IPS-NIHi7 (cell line): ENCODE results near the gene KCNJ9.
"Not testable (repeated sequence)": the region's sequence is repeated elsewhere in the genome, so short reads cannot be mapped to it uniquely, and the experiment has no call there.

ENCODE experiments used
- DNase-seq: peaks from one replicate; pipeline ENCODE4 v3.0.0; 2012; ENCODE audit warnings: mixed read lengths; ENCODE audit errors: extremely low spot score

KCNJ9 gene

DNA sequence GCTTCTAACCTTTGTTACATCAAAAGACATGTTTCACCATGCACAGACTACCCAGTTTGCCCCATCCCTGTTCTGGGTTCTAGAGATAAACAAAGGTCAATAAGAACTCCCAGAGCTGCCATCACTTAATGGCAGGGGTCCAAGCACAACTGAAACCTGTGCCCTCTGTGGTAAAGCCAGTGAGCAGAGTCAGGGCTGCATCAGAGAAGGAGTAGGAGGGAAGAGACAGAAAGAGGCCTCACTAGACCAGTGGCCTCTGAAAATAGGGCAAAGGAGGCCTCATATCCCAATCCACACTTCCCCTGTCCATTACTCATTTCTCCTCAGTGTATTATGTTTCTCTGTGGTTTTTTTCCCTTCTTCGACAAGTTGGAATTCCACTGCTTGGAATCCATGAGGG is 44.4 kb downstream of the KCNJ9 start:
- DNase-seq: no peak

GRCh38 chr1:160126342-160126741 is 45.0 kb downstream of the KCNJ9 start:
- DNase-seq: not testable (repeated sequence)

GRCh38 chr1:160127381-160127780 is 46.0 kb downstream of the KCNJ9 start:
- no peak for DNase-seq

DNA sequence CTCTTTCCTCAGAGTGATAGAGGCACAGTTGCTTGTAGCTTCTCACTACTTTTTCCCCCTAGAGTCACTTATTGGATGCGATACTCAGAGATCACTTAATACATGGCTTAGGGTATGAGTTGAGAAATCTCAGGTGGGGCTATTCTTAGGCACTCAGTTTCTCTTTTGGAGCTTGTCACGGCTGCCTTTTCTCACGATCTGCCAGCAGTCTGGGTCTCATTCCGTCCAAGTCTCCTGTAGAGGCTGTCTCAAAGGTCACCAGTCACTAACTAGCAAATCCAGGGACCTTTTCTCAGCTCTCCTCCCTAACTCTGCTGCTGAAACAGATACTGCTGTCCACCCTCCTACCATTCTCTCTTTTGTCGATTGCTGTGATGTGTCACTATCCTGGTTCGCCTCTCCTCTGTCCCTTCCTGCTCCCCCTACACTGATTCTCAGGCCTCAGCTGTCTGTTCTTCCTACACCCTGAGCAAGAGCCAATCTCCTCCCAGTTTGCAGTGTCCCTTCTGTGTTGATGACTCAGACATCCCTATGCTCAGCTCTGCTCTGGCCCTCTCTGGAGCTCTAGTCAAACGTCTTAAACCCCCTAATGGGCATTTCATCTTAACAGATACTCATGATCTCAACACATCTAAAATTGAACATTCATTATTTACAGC is 46.7 kb downstream of the KCNJ9 start:
- DNase-seq: no peak

- DNase-seq: no peak
Observed at GRCh38 chr1:160128636-160129035, 47.3 kb downstream of the KCNJ9 start.

GRCh38 chr1:160129046-160129445 is 47.7 kb downstream of the KCNJ9 start:
- DNase-seq: no peak

GRCh38 chr1:160129558-160129957 is 48.2 kb downstream of the KCNJ9 start:
- DNase-seq: no peak

GRCh38 chr1:160129966-160130365 is 48.6 kb downstream of the KCNJ9 start:
- DNase-seq: no peak

DNA sequence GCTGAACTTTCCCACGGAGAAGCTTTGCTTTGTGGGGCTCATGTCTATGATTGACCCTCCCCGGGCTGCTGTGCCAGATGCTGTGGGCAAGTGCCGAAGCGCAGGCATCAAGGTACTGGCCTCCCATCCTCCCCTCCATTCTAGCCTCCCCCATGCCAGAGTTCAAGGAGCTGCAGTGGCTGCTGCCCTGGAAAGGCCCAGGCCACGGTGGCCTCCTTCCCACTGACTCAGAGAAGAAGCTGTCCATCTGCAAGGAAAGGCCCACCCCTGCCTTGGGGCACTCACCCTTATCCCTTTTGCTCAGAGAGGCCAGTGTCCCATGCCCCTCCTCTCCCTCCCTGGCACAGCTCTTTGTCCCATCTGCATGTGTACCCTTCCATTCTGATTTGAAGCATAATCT is 49.1 kb downstream of the KCNJ9 start:
- no peak for DNase-seq

DNA sequence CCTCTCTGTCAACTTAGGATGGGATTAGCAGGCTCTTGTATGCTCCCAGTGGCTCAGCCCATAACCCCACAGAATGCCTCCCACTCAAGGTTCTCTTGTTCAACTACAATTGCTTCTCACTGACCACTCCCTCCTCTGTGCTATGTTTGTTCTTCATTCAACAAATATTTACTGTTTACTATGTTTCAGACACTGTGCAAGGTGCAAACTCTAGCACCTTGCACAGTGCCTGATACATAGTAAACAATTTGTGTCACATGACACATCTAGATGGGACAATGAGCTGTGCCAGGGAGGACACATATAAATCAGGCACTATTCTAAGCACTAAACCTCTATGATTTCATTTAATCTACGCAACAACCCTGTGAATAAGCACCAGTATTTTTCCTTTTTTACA is 49.6 kb downstream of the KCNJ9 start:
- DNase-seq: no peak

DNA sequence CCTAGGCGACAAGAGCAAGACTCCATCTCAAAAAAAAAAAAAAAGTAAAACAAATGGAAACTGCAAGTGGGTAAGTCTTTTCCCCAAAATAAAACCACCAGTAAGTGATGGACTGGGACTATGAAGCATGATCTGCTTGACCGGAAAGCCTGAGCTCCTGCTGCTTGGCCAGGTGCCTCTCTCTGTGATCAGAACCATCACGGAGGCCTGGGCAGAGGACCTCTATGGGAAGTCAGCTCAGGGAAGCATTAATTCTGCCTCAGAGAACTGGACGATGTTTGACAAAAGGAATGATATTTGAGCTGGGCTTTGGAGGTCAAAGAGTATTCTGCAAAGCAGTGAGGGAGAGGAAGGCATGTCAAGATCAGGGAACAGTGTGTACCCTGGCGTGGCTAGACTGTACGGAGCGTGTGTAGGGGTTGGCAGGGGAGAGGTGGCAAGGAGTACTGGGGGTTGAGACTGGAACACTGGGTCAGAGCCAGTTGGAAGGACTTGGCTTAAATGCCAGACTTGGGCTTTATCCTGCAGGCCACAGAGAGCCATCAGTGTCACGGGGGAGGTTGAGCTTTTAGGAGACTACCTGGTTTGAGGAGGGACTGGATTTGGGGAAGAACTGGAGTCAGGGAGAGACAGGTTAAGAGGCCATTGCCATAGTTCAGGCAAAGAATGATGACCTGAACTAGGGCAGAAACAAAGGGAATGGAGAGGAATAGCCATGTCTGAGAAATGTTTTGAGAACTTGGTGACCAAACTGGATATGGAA is 50.6 kb downstream of the KCNJ9 start:
- DNase-seq: no peak

DNA sequence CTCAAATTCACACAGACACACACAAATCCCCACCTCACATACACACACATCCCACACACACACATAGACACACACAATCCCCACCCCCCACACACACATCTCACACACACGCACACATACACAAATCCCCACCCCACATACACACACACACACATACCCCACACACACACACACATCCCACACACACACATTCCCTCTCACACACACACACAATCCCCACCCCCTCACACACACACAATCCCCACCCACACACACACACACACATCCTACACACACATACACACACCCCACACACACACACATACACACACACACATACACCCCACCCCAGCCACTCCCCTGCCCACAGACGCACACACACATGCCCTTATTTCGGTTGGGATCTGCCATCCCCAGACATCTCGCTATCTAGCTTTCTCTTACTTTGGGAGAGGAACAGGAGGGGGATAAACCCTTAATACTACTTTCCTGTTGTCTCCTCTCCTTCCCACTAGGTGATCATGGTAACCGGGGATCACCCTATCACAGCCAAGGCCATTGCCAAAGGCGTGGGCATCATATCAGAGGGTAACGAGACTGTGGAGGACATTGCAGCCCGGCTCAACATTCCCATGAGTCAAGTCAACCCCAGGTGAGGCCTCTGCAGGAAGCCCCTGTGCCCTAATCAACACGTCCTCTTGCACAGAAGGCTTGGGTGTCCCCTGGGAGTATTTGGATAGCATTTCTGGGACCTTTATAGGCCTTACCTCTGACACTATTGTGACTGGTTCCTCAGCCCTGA is 52.8 kb downstream of the KCNJ9 start:
- DNase-seq: no peak

DNA sequence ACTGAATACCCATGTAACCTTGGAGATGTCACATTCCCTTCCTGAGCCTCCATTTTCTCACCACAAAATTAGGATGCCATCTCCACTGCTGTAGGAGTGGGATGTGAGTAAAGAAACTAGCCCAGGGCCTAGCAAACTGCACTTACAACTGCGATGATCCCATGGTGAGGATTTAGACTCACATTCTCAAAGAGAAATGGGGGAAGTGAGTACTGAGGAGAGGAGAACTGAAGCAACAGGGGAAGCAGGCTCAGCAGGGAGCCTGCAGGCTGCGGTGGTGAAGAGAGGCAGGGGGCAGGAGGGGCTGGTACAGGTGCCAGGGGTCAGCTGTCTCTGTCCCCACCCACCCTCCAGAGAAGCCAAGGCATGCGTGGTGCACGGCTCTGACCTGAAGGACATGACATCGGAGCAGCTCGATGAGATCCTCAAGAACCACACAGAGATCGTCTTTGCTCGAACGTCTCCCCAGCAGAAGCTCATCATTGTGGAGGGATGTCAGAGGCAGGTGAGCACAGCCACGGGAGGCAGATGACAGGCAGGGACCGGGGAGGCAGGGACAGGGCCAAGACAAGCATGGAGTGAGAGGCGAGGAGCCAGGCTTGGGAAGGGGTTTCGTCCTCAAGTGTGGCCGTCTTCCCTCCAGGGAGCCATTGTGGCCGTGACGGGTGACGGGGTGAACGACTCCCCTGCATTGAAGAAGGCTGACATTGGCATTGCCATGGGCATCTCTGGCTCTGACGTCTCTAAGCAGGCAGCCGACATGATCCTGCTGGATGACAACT is 53.6 kb downstream of the KCNJ9 start:
- no peak for DNase-seq

GRCh38 chr1:160136121-160136925 is 55.0 kb downstream of the KCNJ9 start:
- DNase-seq: no peak

GRCh38 chr1:160136926-160137200 is 55.5 kb downstream of the KCNJ9 start:
- no peak for DNase-seq

- DNase-seq: no peak
Observed at GRCh38 chr1:160137216-160137862, 56.0 kb downstream of the KCNJ9 start.

DNA sequence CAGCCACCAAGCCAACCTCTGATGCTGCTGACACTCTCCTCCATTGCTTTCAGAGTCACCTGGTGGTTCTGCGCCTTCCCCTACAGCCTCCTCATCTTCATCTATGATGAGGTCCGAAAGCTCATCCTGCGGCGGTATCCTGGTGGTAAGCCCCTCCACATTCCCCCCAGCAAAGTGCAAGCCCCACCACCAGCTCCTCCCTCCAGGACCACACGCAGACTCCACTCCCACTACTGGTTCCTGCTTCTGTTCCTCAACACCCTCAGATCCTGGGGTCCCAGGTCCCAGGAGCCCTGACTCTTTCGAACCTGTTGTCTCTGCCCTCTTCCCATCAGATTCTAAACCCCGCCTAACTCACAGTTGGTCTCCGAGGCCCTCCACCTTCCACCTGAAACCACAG is 58.5 kb downstream of the KCNJ9 start:
- DNase-seq: no peak
